Smooth muscle cell (in vitro differentiated cells): Measurements from ENCODE around the gene BCAS1. TPM values are rescaled to one million over a fixed set of nuclear protein-coding genes. Genes with fewer than 3 reads are reported as not detected.
"Not testable (repeated sequence)": the region's sequence is repeated elsewhere in the genome, so short reads cannot be mapped to it uniquely, and the experiment has no call there.

Source experiments
- DNase-seq: peaks from one replicate; lab custom pipeline; 2025; ENCODE audit not compliant: unreplicated experiment; lab: John Stamatoyannopoulos, UW
- H2AFZ ChIP-seq: fragments of 200-600 bp; sonication (generic); 2 replicates; pipeline ENCODE4 v1.6.0; 2016; ENCODE audit warnings: antibody characterized with exemption, low read depth, mild to moderate bottlenecking
- H3F3A ChIP-seq: fragments of 200-600 bp; sonication (generic); 2 replicates; pipeline ENCODE4 v1.6.0; 2017; ENCODE audit warnings: antibody characterized with exemption, low read depth
- H3K27ac ChIP-seq: fragments of 200-600 bp; sonication (generic); 2 replicates; pipeline ENCODE4 v1.5.1; 2016; ENCODE audit warnings: low read depth, mild to moderate bottlenecking
- H3K27me3 ChIP-seq: fragments of 200-600 bp; sonication (generic); 2 replicates; pipeline ENCODE4 v1.6.1; 2016; ENCODE audit warnings: low read depth, mild to moderate bottlenecking
- H3K36me3 ChIP-seq: fragments of 200-600 bp; sonication (generic); 2 replicates; pipeline ENCODE4 v1.5.1; 2016; ENCODE audit warnings: low read depth
- H3K4me1 ChIP-seq: fragments of 200-600 bp; sonication (generic); 2 replicates; pipeline ENCODE4 v1.5.1; 2016; ENCODE audit warnings: low read depth
- H3K4me2 ChIP-seq: fragments of 200-600 bp; sonication (generic); 2 replicates; pipeline ENCODE4 v1.6.0; 2016; ENCODE audit warnings: mild to moderate bottlenecking
- H3K4me3 ChIP-seq: fragments of 200-600 bp; sonication (generic); 2 replicates; pipeline ENCODE4 v1.5.1; 2016; ENCODE audit warnings: mild to moderate bottlenecking
- H3K79me2 ChIP-seq: fragments of 200-600 bp; sonication (generic); 2 replicates; pipeline ENCODE4 v1.6.0; 2016; ENCODE audit warnings: low read depth, mild to moderate bottlenecking
- H3K9ac ChIP-seq: fragments of 200-600 bp; sonication (generic); 2 replicates; pipeline ENCODE4 v1.6.0; 2016; ENCODE audit warnings: low read depth
- H3K9me3 ChIP-seq: fragments of 200-600 bp; sonication (generic); replicated peaks from 2 replicates; pipeline ENCODE4 v1.5.1; 2016; ENCODE audit warnings: low read depth
- H4K20me1 ChIP-seq: fragments of 200-600 bp; sonication (generic); 2 replicates; pipeline ENCODE4 v1.6.0; 2016; ENCODE audit warnings: low read depth
- CTCF ChIP-seq: fragments of 200-600 bp; sonication (generic); IDR thresholded peaks from 2 replicates; pipeline ENCODE4 v1.5.1; 2017; ENCODE audit warnings: borderline replicate concordance, mild to moderate bottlenecking, antibody characterized with exemption; ENCODE audit not compliant: insufficient read depth, poor library complexity, severe bottlenecking
- WGBS: methylation state at CpG from one replicate; pipeline ENCODE4 v1.1.7; 2016; ENCODE audit warnings: low lambda C conversion rate; 5-methylcytosine and 5-hydroxymethylcytosine counted together
- polyA plus RNA-seq: library from polyadenylated mRNA; unstranded; fragments of >200 nt; fragmentation: Nextera tagmentation; extraction: Ambion mirVana; gene quantifications from 2 replicates; pipeline ENCODE4 v1.2.1, GENCODE V29; 2016
- total RNA-seq: library from RNA; depleted of rRNA; stranded (reverse); fragments of >200 nt; gene quantifications from 2 replicates; pipeline ENCODE4 v1.2.3, GENCODE V29; 2014

The BCAS1 gene
- total and polyA plus RNA-seq, 2 experiments from 2014 or later: 0.09 to 0.15 TPM

- Histone ChIP-seq H3K9ac (no peak overlapping the region), H3K36me3 (no peaks in the 10 kb centered on the region), H3K4me2 (peak overlapping the region; percentile 30), H3K9me3 (no peaks in the 10 kb centered on the region), H3K4me3 (no peak overlapping the region), H4K20me1 (no peaks in the 10 kb centered on the region), H3F3A (peaks cover 20% of the 10 kb centered on the region), H3K4me1 (peaks cover 16% of the 10 kb centered on the region), H3K79me2 (no peaks in the 10 kb centered on the region), H3K27ac (peak overlapping the region; percentile 81), H2AFZ (no peak overlapping the region), H3K27me3 (no peaks in the 10 kb centered on the region)
- WGBS: 92% methylated on average over 2 of the region's 2 CpGs
- DNase-seq: no peak
- TF ChIP-seq CTCF: no peak
Observed at GRCh38 chr20:53933232-53933846, 137.1 kb downstream of the BCAS1 start.

- not testable (repeated sequence) for H3K27me3 ChIP-seq, DNase-seq
- 98% methylated on average over 5 of the region's 5 CpGs for WGBS
Observed at GRCh38 chr20:53932655-53933192, 137.7 kb downstream of the BCAS1 start.

GRCh38 chr20:53931597-53931996 lies 138.8 kb downstream of the BCAS1 start:
- Histone ChIP-seq H3K9ac (no peak overlapping the region), H3K4me2 (no peak overlapping the region), H3F3A (peaks cover 20% of the 10 kb centered on the region), H3K4me3 (no peak overlapping the region), H3K9me3 (no peaks in the 10 kb centered on the region), H2AFZ (peak overlapping the region; percentile 24), H3K4me1 (peaks cover 16% of the 10 kb centered on the region), H3K79me2 (no peaks in the 10 kb centered on the region), H4K20me1 (no peaks in the 10 kb centered on the region), H3K36me3 (no peaks in the 10 kb centered on the region), H3K27ac (no peak overlapping the region), H3K27me3 (no peaks in the 10 kb centered on the region)
- no peak for TF ChIP-seq CTCF
- DNase-seq: no peak
- 89% methylated on average over 1 of the region's 1 CpG for WGBS

More at GRCh38 chr20:53932655-53933192, 137.7 kb downstream of the BCAS1 start:
- not testable (repeated sequence) for H4K20me1 ChIP-seq, H3K4me3 ChIP-seq, H3K9me3 ChIP-seq, H2AFZ ChIP-seq, H3K79me2 ChIP-seq, H3K9ac ChIP-seq, H3K4me2 ChIP-seq, H3K36me3 ChIP-seq
- Histone ChIP-seq H3F3A (peaks cover 20% of the 10 kb centered on the region), H3K27ac (peak overlapping the region; percentile 81), H3K4me1 (peaks cover 16% of the 10 kb centered on the region)

GRCh38 chr20:53930651-53931504 lies 139.5 kb downstream of the BCAS1 start:
- H3K36me3 ChIP-seq: no peaks in the 10 kb centered on the region
- no peak overlapping the region for H3K9ac ChIP-seq
- H3K4me2 ChIP-seq: peak overlapping the region; percentile 41
- no peaks in the 10 kb centered on the region for H3K79me2 ChIP-seq
- peaks cover 20% of the 10 kb centered on the region for H3F3A ChIP-seq
- 64% methylated on average over 3 of the region's 3 CpGs for WGBS
- DNase-seq: no peak
- H3K4me1 ChIP-seq: peaks cover 14% of the 10 kb centered on the region
- peak overlapping the region; percentile 24 for H2AFZ ChIP-seq
- H3K27ac ChIP-seq: peak overlapping the region; percentile 28
- no peak overlapping the region for H3K4me3 ChIP-seq
- no peaks in the 10 kb centered on the region for H3K27me3 ChIP-seq
- TF ChIP-seq CTCF: no peak
- no peaks in the 10 kb centered on the region for H3K9me3 ChIP-seq
- H4K20me1 ChIP-seq: no peaks in the 10 kb centered on the region
